Measurements from ENCODE around the gene HTR1E.
"Not testable (repeated sequence)": the region's sequence is repeated elsewhere in the genome, so short reads cannot be mapped to it uniquely, and the experiment has no call there.

The HTR1E gene

DNA sequence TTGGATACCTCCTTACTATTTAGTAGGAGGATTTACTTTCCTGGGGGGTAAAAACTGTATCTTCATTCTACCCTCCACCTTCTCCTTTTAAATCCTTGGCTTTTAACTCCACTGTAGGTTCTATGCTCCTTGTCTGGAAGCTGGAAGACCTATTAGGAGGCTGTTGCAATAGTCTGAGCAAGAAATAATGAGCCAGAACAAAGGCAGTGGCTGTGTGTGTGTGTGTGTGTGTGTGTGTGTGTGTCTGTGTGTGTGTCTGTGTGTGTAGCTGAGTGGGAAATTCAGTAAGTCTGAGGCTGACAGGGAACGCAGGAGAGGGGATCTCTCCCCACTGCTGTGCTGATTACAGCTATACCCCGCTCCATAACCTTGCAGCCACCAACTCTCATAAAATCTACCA, 35.8 kb downstream of the HTR1E start:
- Histone ChIP-seq H3K4me1 (ENCODE audit: control insufficient read depth, insufficient read depth, low read length) (no peaks in the 10 kb centered on the region), H3K27me3 (ENCODE audit: control insufficient read depth in 1 of 2, insufficient read depth in 2 of 2, low read length in 2 of 2) (no peaks in the 10 kb centered on the region), H3K36me3 (ENCODE audit: control insufficient read depth in 2 of 2, insufficient read depth in 2 of 2, low read length in 2 of 2) (no peaks in the 10 kb centered on the region), H3K4me3 (ENCODE audit: low read length in 2 of 2) (no peak overlapping the region), H3K9ac (ENCODE audit: low read length in 2 of 2) (no peak overlapping the region), H3K9me3 (ENCODE audit: control insufficient read depth in 2 of 2, low read length in 2 of 2) (no peaks in the 10 kb centered on the region), H3K27ac (ENCODE audit: low read length) (no peak overlapping the region)

DNA sequence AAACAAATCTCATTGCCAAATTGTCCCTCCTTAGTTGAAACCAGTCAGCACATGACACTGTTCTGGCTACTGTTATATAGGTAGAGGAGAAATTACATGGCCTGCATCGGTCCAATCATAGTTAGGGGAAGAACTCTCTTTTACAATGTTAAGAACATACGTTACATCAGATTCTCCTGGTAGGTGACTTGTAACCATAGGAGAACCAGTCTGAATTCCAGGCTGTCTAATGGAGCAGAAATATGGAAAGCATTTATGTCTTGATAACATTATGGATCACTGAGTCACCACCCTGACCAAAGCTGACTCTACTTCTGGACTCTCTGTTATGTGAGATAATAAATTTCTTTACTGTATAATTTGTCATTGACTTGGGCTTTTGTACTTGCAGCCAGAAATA, 40.9 kb downstream of the HTR1E start:
- H3K9me3 ChIP-seq (ENCODE audit: control insufficient read depth in 2 of 2, low read length in 2 of 2), result peaks cover 0 to 2% of the 10 kb centered on the region in 2 donors
- H3K36me3 ChIP-seq (ENCODE audit: control insufficient read depth in 2 of 2, insufficient read depth in 2 of 2, low read length in 2 of 2), result no peaks in the 10 kb centered on the region
- no peak overlapping the region for H3K4me3 ChIP-seq (ENCODE audit: low read length in 2 of 2)
- no peak overlapping the region for H3K27ac ChIP-seq (ENCODE audit: low read length)
- H3K27me3 ChIP-seq (ENCODE audit: control insufficient read depth in 1 of 2, insufficient read depth in 2 of 2, low read length in 2 of 2), result no peaks in the 10 kb centered on the region
- H3K9ac ChIP-seq (ENCODE audit: low read length in 2 of 2), result no peak overlapping the region
- no peaks in the 10 kb centered on the region for H3K4me1 ChIP-seq (ENCODE audit: control insufficient read depth, insufficient read depth, low read length)

DNA sequence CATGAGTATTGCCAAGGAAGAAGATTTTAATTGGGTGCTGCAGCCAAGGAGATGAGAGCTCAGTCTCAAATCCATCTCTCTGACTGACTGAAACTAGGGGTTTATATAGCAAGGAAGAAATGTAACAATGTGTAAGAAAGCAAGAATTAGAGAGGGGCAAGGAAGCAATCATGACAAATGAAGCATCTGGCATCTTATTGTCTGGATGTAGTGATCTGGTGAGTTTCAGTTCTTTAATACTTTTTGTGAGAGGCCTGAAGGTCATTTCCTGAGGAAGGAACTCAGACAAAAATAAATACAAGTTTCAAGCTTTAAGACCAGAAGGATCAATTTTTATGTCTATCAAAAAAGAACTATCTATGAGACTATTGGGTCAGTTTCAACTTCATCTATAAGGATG, 64.2 kb downstream of the HTR1E start:
- H3K36me3 ChIP-seq (ENCODE audit: control insufficient read depth in 2 of 2, insufficient read depth in 2 of 2, low read length in 2 of 2), result no peaks in the 10 kb centered on the region
- H3K4me1 ChIP-seq (ENCODE audit: control insufficient read depth, insufficient read depth, low read length), result no peaks in the 10 kb centered on the region
- no peak overlapping the region for H3K4me3 ChIP-seq (ENCODE audit: low read length in 2 of 2)
- no peaks in the 10 kb centered on the region for H3K27me3 ChIP-seq (ENCODE audit: control insufficient read depth in 1 of 2, insufficient read depth in 2 of 2, low read length in 2 of 2)
- peaks cover 0 to 3% of the 10 kb centered on the region in 2 donors for H3K9me3 ChIP-seq (ENCODE audit: control insufficient read depth in 2 of 2, low read length in 2 of 2)
- no peak overlapping the region for H3K27ac ChIP-seq (ENCODE audit: low read length)
- H3K9ac ChIP-seq (ENCODE audit: low read length in 2 of 2), result no peak overlapping the region

DNA sequence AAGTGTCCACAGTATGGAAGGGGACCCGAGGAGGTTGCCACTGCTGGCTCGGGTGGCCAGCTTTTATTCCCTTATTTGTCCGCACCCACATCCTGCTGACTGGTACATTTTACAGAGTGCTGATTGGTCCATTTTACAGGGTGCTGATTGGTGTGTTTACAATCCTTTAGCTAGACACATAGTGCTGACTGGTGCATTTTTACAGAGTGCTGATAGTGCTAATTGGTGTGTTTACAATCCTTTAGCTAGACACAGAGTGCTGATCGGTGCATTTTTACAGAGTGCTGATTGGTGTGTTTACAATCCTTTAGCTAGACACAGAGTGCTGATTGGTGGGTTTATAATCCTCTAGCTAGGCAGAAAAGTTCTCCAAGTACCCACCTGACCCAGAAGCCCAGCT, 65.1 kb downstream of the HTR1E start:
- not testable (repeated sequence) for H3K36me3 ChIP-seq (ENCODE audit: control insufficient read depth in 2 of 2, insufficient read depth in 2 of 2, low read length in 2 of 2); H3K9me3 ChIP-seq (ENCODE audit: control insufficient read depth in 2 of 2, low read length in 2 of 2); H3K4me1 ChIP-seq (ENCODE audit: control insufficient read depth, insufficient read depth, low read length); H3K9ac ChIP-seq (ENCODE audit: low read length in 2 of 2); H3K27ac ChIP-seq (ENCODE audit: low read length); H3K4me3 ChIP-seq (ENCODE audit: low read length in 2 of 2); H3K27me3 ChIP-seq (ENCODE audit: control insufficient read depth in 1 of 2, insufficient read depth in 2 of 2, low read length in 2 of 2)

DNA sequence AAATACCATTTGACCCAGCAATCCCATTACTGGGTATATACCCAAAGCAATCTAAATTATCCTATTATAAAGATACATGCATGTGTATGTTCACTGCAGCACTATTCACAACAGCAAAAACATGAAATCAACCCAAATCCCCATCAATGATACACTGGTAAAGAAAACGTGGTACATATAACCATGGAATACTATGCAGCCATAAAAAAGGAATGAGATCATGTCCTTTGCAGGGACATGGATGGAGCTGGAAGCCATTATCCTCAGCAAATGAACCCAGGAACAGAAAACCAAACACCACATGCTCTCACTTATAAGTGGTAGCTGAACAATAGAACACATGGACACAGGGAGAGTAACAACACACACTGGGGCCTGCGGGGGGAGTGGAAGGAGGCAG, 69.2 kb downstream of the HTR1E start:
- H3K9me3 ChIP-seq (ENCODE audit: control insufficient read depth in 2 of 2, low read length in 2 of 2); H3K4me1 ChIP-seq (ENCODE audit: control insufficient read depth, insufficient read depth, low read length); H3K36me3 ChIP-seq (ENCODE audit: control insufficient read depth in 2 of 2, insufficient read depth in 2 of 2, low read length in 2 of 2): not testable (repeated sequence)

DNA sequence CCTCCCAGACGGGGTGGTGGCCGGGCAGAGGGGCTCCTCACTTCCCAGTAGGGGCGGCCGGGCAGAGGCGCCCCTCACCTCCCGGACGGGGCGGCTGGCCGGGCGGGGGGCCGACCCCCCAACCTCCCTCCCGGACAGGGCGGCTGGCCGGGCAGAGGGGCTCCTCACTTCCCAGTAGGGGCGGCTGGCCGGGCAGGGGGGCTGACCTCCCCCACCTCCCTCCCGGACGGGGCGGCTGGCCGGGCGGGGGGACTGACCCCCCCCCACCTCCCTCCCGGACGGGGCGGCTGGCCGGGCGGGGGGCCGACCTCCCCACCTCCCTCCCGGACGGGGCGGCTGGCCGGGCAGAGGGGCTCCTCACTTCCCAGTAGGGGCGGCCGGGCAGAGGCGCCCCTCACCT, 72.3 kb downstream of the HTR1E start:
- not testable (repeated sequence) for H3K4me3 ChIP-seq (ENCODE audit: low read length in 2 of 2)

More for the DNA sequence above, 69.2 kb downstream of the HTR1E start:
- H3K4me3 ChIP-seq (ENCODE audit: low read length in 2 of 2); H3K9ac ChIP-seq (ENCODE audit: low read length in 2 of 2); H3K27me3 ChIP-seq (ENCODE audit: control insufficient read depth in 1 of 2, insufficient read depth in 2 of 2, low read length in 2 of 2); H3K27ac ChIP-seq (ENCODE audit: low read length): not testable (repeated sequence)

DNA sequence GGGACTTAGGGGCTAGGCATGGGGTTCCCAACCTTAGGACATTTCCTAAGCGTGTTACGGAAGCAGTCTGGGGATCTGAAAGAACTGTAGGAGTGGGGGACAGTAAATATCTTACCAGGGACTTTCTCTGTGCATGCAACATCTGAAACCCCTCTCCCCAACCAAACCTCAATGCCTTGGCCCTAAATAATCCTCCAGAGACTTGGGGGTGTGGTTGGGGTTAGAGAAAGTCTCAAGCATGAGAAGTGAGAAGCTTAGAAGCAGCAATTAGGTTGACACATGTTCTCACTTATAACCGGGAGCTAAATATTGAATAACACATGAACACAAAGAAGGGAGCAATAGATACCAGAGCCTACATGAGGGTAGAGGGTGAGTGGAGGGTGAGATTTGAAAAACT, 74.7 kb downstream of the HTR1E start:
- Histone ChIP-seq H3K27ac (ENCODE audit: low read length) (no peak overlapping the region), H3K4me1 (ENCODE audit: control insufficient read depth, insufficient read depth, low read length) (no peaks in the 10 kb centered on the region), H3K9me3 (ENCODE audit: control insufficient read depth in 2 of 2, low read length in 2 of 2) (peaks cover 0 to 8% of the 10 kb centered on the region in 2 donors), H3K27me3 (ENCODE audit: control insufficient read depth in 1 of 2, insufficient read depth in 2 of 2, low read length in 2 of 2) (no peaks in the 10 kb centered on the region), H3K4me3 (ENCODE audit: low read length in 2 of 2) (no peak overlapping the region), H3K9ac (ENCODE audit: low read length in 2 of 2) (no peak overlapping the region), H3K36me3 (ENCODE audit: control insufficient read depth in 2 of 2, insufficient read depth in 2 of 2, low read length in 2 of 2) (no peaks in the 10 kb centered on the region)

More for the DNA sequence above, 72.3 kb downstream of the HTR1E start:
- H3K27me3 ChIP-seq (ENCODE audit: control insufficient read depth in 1 of 2, insufficient read depth in 2 of 2, low read length in 2 of 2); H3K27ac ChIP-seq (ENCODE audit: low read length); H3K9ac ChIP-seq (ENCODE audit: low read length in 2 of 2); H3K9me3 ChIP-seq (ENCODE audit: control insufficient read depth in 2 of 2, low read length in 2 of 2); H3K4me1 ChIP-seq (ENCODE audit: control insufficient read depth, insufficient read depth, low read length); H3K36me3 ChIP-seq (ENCODE audit: control insufficient read depth in 2 of 2, insufficient read depth in 2 of 2, low read length in 2 of 2): not testable (repeated sequence)

DNA sequence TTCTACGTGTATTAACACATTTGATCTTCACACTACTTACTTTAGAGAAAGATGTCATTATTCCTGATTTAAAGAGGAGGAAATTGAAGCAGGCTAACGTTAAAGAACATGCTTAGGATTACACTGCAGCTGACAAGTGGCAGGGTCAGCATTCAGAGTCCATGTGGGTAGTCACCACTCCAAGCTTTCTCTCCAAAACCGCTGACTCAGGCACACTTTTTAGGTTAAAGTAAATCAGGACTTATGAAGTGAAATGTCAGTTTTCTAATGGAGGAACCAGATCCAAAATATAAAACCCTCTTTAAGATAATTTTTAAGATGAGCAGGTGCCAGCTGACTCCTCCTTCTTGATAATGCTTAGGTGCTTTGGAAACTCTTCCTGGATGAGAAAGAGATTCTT, 75.4 kb downstream of the HTR1E start:
- Histone ChIP-seq H3K27me3 (ENCODE audit: control insufficient read depth in 1 of 2, insufficient read depth in 2 of 2, low read length in 2 of 2) (no peaks in the 10 kb centered on the region), H3K9me3 (ENCODE audit: control insufficient read depth in 2 of 2, low read length in 2 of 2) (peaks cover 0 to 8% of the 10 kb centered on the region in 2 donors), H3K4me1 (ENCODE audit: control insufficient read depth, insufficient read depth, low read length) (no peaks in the 10 kb centered on the region), H3K4me3 (ENCODE audit: low read length in 2 of 2) (no peak overlapping the region), H3K27ac (ENCODE audit: low read length) (no peak overlapping the region), H3K9ac (ENCODE audit: low read length in 2 of 2) (no peak overlapping the region), H3K36me3 (ENCODE audit: control insufficient read depth in 2 of 2, insufficient read depth in 2 of 2, low read length in 2 of 2) (no peaks in the 10 kb centered on the region)

DNA sequence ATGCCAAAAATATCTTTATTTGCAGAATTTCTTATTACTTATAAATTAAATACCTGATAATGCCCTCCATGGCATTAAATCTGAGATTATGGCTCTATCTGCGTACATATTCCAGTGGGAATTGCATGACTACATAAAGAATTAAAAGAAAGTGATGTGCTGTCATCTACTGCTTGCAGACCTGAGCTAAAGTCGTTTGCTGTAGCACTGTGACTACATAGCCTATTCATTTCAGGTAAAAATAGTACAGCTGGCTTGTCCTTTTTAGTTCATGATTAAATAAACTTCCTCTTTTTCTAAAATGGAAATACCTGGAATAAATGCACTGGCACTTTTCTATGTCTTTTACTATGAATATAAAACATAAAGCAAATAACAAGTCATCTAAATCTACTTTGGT, 79.4 kb downstream of the HTR1E start:
- no peaks in the 10 kb centered on the region for H3K4me1 ChIP-seq (ENCODE audit: control insufficient read depth, insufficient read depth, low read length)

DNA sequence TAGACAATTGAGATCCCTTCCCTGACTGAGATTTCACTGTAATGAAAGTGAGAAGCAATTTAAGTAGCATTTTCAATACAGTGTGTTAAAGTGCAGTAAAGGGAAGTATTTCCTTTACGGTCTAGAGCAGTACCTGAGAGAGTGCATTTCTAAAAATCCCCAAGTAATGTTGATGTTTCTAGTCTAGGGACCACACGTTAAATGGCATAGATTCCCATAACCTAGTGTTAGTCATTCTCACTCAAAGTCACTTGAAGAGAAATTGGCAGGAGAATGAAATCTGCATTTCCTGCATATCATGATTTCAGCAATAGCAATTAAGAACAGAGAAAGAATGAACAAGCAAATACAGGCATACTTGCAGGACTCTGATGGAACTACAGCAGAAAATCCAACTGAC, 89.7 kb downstream of the HTR1E start:
- Histone ChIP-seq H3K9me3 (ENCODE audit: control insufficient read depth in 2 of 2, low read length in 2 of 2) (no peaks in the 10 kb centered on the region), H3K27ac (ENCODE audit: low read length) (no peak overlapping the region), H3K4me3 (ENCODE audit: low read length in 2 of 2) (no peak overlapping the region), H3K27me3 (ENCODE audit: control insufficient read depth in 1 of 2, insufficient read depth in 2 of 2, low read length in 2 of 2) (no peaks in the 10 kb centered on the region), H3K9ac (ENCODE audit: low read length in 2 of 2) (no peak overlapping the region), H3K4me1 (ENCODE audit: control insufficient read depth, insufficient read depth, low read length) (no peaks in the 10 kb centered on the region), H3K36me3 (ENCODE audit: control insufficient read depth in 2 of 2, insufficient read depth in 2 of 2, low read length in 2 of 2) (no peaks in the 10 kb centered on the region)

More for the DNA sequence above, 79.4 kb downstream of the HTR1E start:
- no peak overlapping the region for H3K4me3 ChIP-seq (ENCODE audit: low read length in 2 of 2)
- H3K9ac ChIP-seq (ENCODE audit: low read length in 2 of 2), result no peak overlapping the region
- H3K9me3 ChIP-seq (ENCODE audit: control insufficient read depth in 2 of 2, low read length in 2 of 2), result peaks cover 0 to 8% of the 10 kb centered on the region in 2 donors
- H3K36me3 ChIP-seq (ENCODE audit: control insufficient read depth in 2 of 2, insufficient read depth in 2 of 2, low read length in 2 of 2), result no peaks in the 10 kb centered on the region
- H3K27ac ChIP-seq (ENCODE audit: low read length), result no peak overlapping the region
- no peaks in the 10 kb centered on the region for H3K27me3 ChIP-seq (ENCODE audit: control insufficient read depth in 1 of 2, insufficient read depth in 2 of 2, low read length in 2 of 2)

DNA sequence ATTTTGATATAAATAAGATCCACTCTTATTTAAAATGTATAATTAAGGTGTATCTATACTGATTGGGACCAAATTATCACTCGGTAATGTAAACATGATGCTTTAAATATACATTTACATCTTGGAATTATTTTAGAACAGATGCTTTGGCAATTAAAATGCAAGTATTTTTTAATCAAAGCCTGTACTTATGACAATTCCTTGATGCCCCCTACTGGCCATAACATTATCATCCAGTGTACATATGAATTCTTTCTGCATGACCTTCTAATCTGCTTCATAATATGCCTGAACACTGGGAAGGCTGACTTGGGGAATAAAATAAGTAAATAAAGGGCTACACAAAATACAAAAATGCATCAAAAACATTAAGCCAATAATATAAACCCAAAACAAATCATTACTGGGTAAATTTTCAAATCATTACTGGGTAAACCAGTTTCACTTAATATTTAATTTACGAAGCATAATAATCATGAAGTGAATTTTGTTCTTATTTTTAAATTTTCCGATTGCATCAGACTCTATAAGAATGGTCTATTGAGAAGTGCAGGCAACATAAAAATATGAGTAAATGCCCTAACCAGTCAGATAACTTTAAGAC, 92.5 kb downstream of the HTR1E start:
- no peaks in the 10 kb centered on the region for H3K36me3 ChIP-seq (ENCODE audit: control insufficient read depth in 2 of 2, insufficient read depth in 2 of 2, low read length in 2 of 2)
- H3K27ac ChIP-seq (ENCODE audit: low read length), result no peak overlapping the region
- H3K4me3 ChIP-seq (ENCODE audit: low read length in 2 of 2), result no peak overlapping the region
- H3K9me3 ChIP-seq (ENCODE audit: control insufficient read depth in 2 of 2, low read length in 2 of 2), result no peaks in the 10 kb centered on the region
- H3K27me3 ChIP-seq (ENCODE audit: control insufficient read depth in 1 of 2, insufficient read depth in 2 of 2, low read length in 2 of 2), result no peaks in the 10 kb centered on the region
- no peak overlapping the region for H3K9ac ChIP-seq (ENCODE audit: low read length in 2 of 2)
- no peaks in the 10 kb centered on the region for H3K4me1 ChIP-seq (ENCODE audit: control insufficient read depth, insufficient read depth, low read length)

All from stomach smooth muscle (tissue), 2 donors.